Transverse colon (tissue), 4 donors: ENCODE data around the gene CCDC88C. TPM values are rescaled to one million over a fixed set of nuclear protein-coding genes. Genes with fewer than 3 reads are reported as not detected.
A peak's percentile ranks its signal among the peaks of the same experiment; 100 is the strongest.

Experiments
- DNase-seq: peaks from one replicate; pipeline ENCODE4 v3.0.0-alpha.2; 2019
- H3K27ac ChIP-seq, 4 donors: fragments of 200-600 bp; sonication (generic); 2 replicates each; pipeline ENCODE4 v1.5.1; 2016 to 2018; ENCODE audit warnings: inconsistent platforms in 4 of 4
- H3K27me3 ChIP-seq: fragments of 200-600 bp; sonication (generic); 2 replicates; pipeline ENCODE4 v1.5.1; 2017; ENCODE audit warnings: inconsistent platforms
- H3K36me3 ChIP-seq, 4 donors: fragments of 200-600 bp; sonication (generic); 2 replicates each; pipeline ENCODE4 v1.5.1; 2017 to 2019; ENCODE audit warnings: inconsistent platforms in 4 of 4
- H3K4me1 ChIP-seq, 4 donors: fragments of 200-600 bp; sonication (generic); 2 replicates each; pipeline ENCODE4 v1.5.1; 2017 to 2020; ENCODE audit warnings: inconsistent platforms in 4 of 4
- H3K4me3 ChIP-seq, 4 donors: fragments of 200-600 bp; sonication (generic); 1 replicate in 1 of 4; 2 replicates in 3 of 4; pipeline versions ENCODE4 v1.5.1 to v1.6.1; 2017 to 2019; ENCODE audit warnings: inconsistent platforms in 4 of 4
- H3K9me3 ChIP-seq, 2 donors: fragments of 200-600 bp; sonication (generic); 2 replicates each; pipeline ENCODE4 v1.5.1; 2017 to 2019; ENCODE audit warnings: inconsistent platforms in 2 of 2
- EP300 ChIP-seq: sonication (generic); formaldehyde crosslinking; IDR thresholded peaks from one replicate; pipeline ENCODE4 v1.6.1; 2017; ENCODE audit warnings: antibody characterized with exemption, low read depth
- POLR2A ChIP-seq: fragments of 450-650 bp; IDR thresholded peaks from one replicate; pipeline ENCODE4 v1.6.1; 2016; ENCODE audit warnings: antibody characterized with exemption, mild to moderate bottlenecking, moderate library complexity
- POLR2AphosphoS5 ChIP-seq, 3 donors: sonication (generic); formaldehyde crosslinking; IDR thresholded peaks; one replicate each; pipeline ENCODE4 v1.6.1; 2016; ENCODE audit warnings: antibody characterized with exemption in 3 of 3
- WGBS, 2 donors: methylation state at CpG; one replicate each; pipeline ENCODE4 v1.1.5; 2018; ENCODE audit warnings: low coverage in 1 of 2; 5-methylcytosine and 5-hydroxymethylcytosine counted together
- in situ Hi-C, 4 donors: fragments of 200-750 bp; cut with MboI; loops; one replicate each; pipeline versions ENCODE4 v1.15.0 to v1.15.1; 2017; ENCODE audit warnings: low sequenced_read_pairs in 3 of 4, low pct_ligation_motif_present in 1 of 4, low pct_unique_long_range_greater_than_20kb in 1 of 4
- intact Hi-C: fragments of 100-400 bp; cut with DNase I; formaldehyde crosslinking; loops from one replicate; pipeline ENCODE4 v1.15.1; 2023; ENCODE audit warnings: low total_unique reads
- total RNA-seq, 4 donors: library from RNA; depleted of rRNA; stranded (reverse); fragments of >200 nt; gene quantifications; one replicate each; pipeline ENCODE4 v1.1.0, GENCODE V29; 2016
- TF ChIP-seq, protein P1 (sequence below), 5 experiments: fragments of 200-600 bp in 3 of 5; fragments of 450-650 bp in 2 of 5; sonication (generic) in 3 of 5; IDR thresholded peaks; 1 replicate in 2 of 5; 2 replicates in 3 of 5; pipeline ENCODE4 v1.5.1; 2016 to 2017; ENCODE audit warnings: antibody characterized with exemption in 5 of 5, inconsistent platforms in 3 of 5, mild to moderate bottlenecking in 2 of 5, moderate library complexity in 1 of 5

Gene CCDC88C
- total RNA-seq, 4 donors from 2014 or later = 29.5 to 171 (median 60.3) TPM

GRCh38 chr14:91231446-91231845, 186.2 kb downstream of the CCDC88C start:
- TF ChIP-seq EP300 = no peak
- peak in 1 of 3 donors; percentile 19 for TF ChIP-seq POLR2AphosphoS5 (IDR thresholded peaks at IDR 0.05)
- H3K9me3 ChIP-seq = no peaks in the 10 kb centered on the region
- 74 to 79% methylated on average over 3 of the region's 3 CpGs for whole genome bisulfite sequencing, 2 donors
- intact Hi-C loops = no loop called here
- DNase-seq = no peak
- in situ Hi-C loops = no loop called here
- no peak overlapping the region for H3K4me3 ChIP-seq
- H3K4me1 ChIP-seq = peaks cover 0 to 12% (median 6%) of the 10 kb centered on the region in 4 donors
- H3K36me3 ChIP-seq = no peaks in the 10 kb centered on the region
- H3K27ac ChIP-seq = peak overlapping the region; percentile 49 to 68 (median 62)
- H3K27me3 ChIP-seq = no peaks in the 10 kb centered on the region

DNA sequence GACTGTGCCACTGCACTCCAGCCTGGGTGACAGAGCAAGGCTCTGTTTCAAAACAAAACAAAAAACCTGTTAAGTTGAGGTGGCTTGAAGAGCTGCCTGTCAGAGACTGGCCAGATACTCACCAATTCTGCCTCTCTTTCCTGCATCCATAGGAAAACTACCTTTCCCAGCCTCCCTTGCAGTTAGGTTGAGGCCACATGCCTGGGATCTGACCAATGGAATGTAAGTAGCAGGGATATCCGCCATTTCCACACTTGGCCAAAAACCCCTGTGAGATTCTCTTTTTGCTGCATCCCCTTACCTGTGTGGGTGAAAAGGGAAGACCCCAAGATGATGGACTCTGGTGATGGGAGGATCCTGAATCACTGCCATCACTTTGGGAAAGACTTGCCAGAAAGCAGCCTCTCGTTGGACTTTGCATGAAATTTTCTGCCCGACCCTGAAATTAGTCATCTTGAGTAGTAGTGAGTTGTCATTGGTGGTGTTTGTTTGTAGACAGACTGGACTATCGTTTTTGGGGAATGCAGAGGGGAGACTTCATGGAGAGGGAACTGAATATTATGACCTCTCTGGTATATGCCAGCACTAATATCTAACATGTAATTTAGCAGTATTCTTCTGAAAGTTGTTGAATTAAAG, 187.1 kb downstream of the CCDC88C start:
- no peak for TF ChIP-seq EP300
- no peak for TF ChIP-seq POLR2AphosphoS5 (IDR thresholded peaks at IDR 0.05)
- no peak for TF ChIP-seq POLR2A
- TF ChIP-seq, protein P1, sequence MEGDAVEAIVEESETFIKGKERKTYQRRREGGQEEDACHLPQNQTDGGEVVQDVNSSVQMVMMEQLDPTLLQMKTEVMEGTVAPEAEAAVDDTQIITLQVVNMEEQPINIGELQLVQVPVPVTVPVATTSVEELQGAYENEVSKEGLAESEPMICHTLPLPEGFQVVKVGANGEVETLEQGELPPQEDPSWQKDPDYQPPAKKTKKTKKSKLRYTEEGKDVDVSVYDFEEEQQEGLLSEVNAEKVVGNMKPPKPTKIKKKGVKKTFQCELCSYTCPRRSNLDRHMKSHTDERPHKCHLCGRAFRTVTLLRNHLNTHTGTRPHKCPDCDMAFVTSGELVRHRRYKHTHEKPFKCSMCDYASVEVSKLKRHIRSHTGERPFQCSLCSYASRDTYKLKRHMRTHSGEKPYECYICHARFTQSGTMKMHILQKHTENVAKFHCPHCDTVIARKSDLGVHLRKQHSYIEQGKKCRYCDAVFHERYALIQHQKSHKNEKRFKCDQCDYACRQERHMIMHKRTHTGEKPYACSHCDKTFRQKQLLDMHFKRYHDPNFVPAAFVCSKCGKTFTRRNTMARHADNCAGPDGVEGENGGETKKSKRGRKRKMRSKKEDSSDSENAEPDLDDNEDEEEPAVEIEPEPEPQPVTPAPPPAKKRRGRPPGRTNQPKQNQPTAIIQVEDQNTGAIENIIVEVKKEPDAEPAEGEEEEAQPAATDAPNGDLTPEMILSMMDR (IDR thresholded peaks at IDR 0.05) = no peak
- Histone ChIP-seq H3K9me3 (no peaks in the 10 kb centered on the region), H3K4me3 (no peak overlapping the region), H3K36me3 (no peaks in the 10 kb centered on the region), H3K27me3 (no peaks in the 10 kb centered on the region), H3K4me1 (peaks cover 0 to 12% (median 6%) of the 10 kb centered on the region in 4 donors), H3K27ac (peak overlapping the region; percentile 46 to 68 (median 55))
- intact Hi-C loops = no loop called here
- no peak for DNase-seq
- in situ Hi-C loops = no loop called here
- WGBS, 2 donors = 51 to 71% methylated on average over 3 to 4 of the region's 4 CpGs

DNA sequence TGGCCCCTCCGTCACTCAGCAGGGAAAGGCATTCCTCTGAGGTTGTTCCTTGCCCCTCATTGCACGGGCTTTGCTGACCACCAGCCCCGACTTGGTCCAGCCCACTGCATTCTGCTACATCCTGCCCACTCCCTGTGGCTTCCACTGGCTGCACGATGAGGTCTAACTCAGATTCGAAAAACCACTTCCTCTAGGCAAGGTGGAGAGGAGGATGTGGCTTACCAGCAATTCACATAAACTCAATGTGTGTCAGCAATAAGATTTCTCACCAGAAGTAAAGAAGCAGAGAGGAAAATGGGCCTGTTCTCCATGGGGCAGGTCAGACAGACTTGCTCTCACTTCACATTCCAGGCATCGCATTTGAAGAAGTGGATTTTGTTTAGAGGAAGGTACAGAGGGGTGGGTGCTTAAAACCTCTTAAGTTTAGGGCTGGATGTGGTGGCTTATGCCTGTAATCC, 187.8 kb downstream of the CCDC88C start:
- in situ Hi-C loops = no loop called here
- peak overlapping the region; percentile 46 to 68 (median 55) for H3K27ac ChIP-seq
- no peaks in the 10 kb centered on the region for H3K27me3 ChIP-seq
- H3K36me3 ChIP-seq = no peaks in the 10 kb centered on the region
- H3K9me3 ChIP-seq = no peaks in the 10 kb centered on the region
- peaks cover 0 to 12% (median 6%) of the 10 kb centered on the region in 4 donors for H3K4me1 ChIP-seq
- peak; percentile 48 for DNase-seq
- WGBS, 2 donors = 60 to 81% methylated on average over 1 to 6 of the region's 6 CpGs
- intact Hi-C loops = no loop called here
- no peak overlapping the region for H3K4me3 ChIP-seq
- TF ChIP-seq EP300 (no peak), POLR2A (no peak), POLR2AphosphoS5 (IDR thresholded peaks at IDR 0.05) (no peak)
- TF ChIP-seq, protein P1 (IDR thresholded peaks at IDR 0.05) = no peak

- Histone ChIP-seq H3K27me3 (no peaks in the 10 kb centered on the region), H3K4me1 (peaks cover 0 to 12% (median 6%) of the 10 kb centered on the region in 4 donors), H3K36me3 (no peaks in the 10 kb centered on the region), H3K4me3 (no peak overlapping the region), H3K9me3 (no peaks in the 10 kb centered on the region), H3K27ac (peak overlapping the region in 1 of 4 donors; percentile 61)
- intact Hi-C loops = no loop called here
- DNase-seq = no peak
- in situ Hi-C loops = no loop called here
- TF ChIP-seq POLR2A (no peak), POLR2AphosphoS5 (IDR thresholded peaks at IDR 0.05) (no peak), EP300 (no peak)
- TF ChIP-seq, protein P1 (IDR thresholded peaks at IDR 0.05) = no peak
- WGBS, 2 donors = 100% methylated on average over 1 of the region's 1 CpG; no CpG with 5 or more reads in 1 of the 2 donors
Measured at GRCh38 chr14:91229005-91229382, 188.6 kb downstream of the CCDC88C start.
